ENCODE results near the gene B2M.
"Not testable (repeated sequence)": the region's sequence is repeated elsewhere in the genome, so short reads cannot be mapped to it uniquely, and the experiment has no call there.

GRCh38 chr15:44689318-44689717 is 22.0 kb upstream of the B2M start:
- TF ChIP-seq RNF2 (IDR thresholded peaks at IDR 0.05; ENCODE audit: borderline replicate concordance, low read depth, low read length, missing control alignments, poor library complexity, severe bottlenecking); CHD1 (IDR thresholded peaks at IDR 0.05; ENCODE audit: low read depth, low read length): not testable (repeated sequence)
- TF ChIP-seq, protein P1, sequence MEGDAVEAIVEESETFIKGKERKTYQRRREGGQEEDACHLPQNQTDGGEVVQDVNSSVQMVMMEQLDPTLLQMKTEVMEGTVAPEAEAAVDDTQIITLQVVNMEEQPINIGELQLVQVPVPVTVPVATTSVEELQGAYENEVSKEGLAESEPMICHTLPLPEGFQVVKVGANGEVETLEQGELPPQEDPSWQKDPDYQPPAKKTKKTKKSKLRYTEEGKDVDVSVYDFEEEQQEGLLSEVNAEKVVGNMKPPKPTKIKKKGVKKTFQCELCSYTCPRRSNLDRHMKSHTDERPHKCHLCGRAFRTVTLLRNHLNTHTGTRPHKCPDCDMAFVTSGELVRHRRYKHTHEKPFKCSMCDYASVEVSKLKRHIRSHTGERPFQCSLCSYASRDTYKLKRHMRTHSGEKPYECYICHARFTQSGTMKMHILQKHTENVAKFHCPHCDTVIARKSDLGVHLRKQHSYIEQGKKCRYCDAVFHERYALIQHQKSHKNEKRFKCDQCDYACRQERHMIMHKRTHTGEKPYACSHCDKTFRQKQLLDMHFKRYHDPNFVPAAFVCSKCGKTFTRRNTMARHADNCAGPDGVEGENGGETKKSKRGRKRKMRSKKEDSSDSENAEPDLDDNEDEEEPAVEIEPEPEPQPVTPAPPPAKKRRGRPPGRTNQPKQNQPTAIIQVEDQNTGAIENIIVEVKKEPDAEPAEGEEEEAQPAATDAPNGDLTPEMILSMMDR (IDR thresholded peaks at IDR 0.05; ENCODE audit: control extremely low read depth in 1 of 3, insufficient read depth in 1 of 3, low read depth in 1 of 3, low read length in 3 of 3): not testable (repeated sequence)

Measured in H1 (cell line).